Hindlimb muscle (tissue), 1 donor: Measurements from ENCODE around the gene HSPH1. TPM values are rescaled to one million over a fixed set of nuclear protein-coding genes. Genes with fewer than 3 reads are reported as not detected.
"Not testable (repeated sequence)": the region's sequence is repeated elsewhere in the genome, so short reads cannot be mapped to it uniquely, and the experiment has no call there.

Source experiments
- DNase-seq: peaks from one replicate; pipeline ENCODE4 v3.0.0-alpha.2; 2013
- polyA plus RNA-seq: library from polyadenylated mRNA; unstranded; fragments of 120-200 nt; gene quantifications from one replicate; pipeline ENCODE4 v1.2.1, GENCODE V29; 2013; ENCODE audit not compliant: insufficient read length

The HSPH1 gene
- polyA plus RNA-seq, 1 donor: 57.6 TPM

DNA sequence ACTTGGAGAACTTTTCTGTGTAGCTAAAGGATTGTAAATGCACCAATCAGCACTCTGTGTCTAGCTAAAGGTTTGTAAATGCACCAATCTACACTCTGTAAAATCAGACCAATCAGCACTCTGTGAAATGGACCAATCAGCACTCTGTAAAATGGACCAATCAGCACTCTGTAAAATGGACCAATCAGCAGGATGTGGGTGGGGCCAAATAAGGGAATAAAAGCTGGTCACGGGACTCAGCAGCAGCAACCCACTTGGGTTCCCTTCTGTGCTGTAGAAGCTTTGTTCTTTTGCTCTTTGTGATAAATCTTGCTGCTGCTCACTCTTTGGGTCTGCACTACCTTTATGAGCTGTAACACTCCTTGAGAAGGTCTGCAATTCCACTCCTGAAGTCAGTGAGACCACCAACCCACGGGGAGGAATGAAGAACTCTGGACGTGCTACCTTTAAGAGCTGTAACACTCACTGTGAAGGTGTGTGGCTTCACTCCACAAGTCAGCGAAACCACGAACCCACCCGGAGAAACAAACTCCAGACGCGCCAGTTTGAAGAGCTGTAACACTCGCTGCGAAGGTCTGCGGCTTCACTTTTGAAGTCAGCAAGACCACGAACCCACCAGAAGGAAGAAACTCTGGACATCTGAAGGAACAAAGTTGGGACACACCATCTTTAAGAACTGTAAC lies 16.2 kb upstream of the HSPH1 start:
- not testable (repeated sequence) for DNase-seq

DNA sequence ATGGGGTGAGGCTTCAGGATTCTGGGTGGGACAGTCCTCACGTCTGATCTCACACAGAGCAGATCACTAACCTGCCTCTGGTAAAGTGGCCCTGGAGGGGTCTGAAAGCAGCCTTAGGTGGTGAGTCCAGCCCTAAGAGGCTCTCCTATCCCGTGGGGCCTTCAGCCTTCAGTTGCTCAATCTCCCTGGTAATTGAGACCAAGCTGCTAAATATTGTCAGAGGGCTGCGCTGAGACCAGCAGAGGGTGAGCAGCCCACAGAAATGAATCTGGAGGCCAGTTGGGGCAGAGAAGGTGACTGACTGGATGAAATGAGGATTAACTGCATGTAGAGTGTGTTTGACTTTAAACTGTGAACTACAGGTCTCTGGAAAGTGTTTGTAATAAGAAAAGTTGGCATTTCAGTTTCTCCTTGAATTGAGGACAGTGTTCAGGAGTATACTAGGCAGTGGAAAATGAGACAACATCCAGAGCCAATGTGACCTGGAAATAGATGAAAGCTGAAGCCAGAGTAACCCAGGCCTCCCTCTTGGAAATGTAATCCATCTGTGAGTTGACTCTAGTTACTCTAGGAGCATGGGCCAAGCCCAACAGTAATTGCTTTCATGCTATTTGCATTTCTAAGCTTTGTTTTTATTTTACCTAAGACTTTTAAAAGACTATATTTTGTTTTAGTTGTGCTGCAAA lies 14.3 kb upstream of the HSPH1 start:
- DNase-seq: peak; percentile 48

DNA sequence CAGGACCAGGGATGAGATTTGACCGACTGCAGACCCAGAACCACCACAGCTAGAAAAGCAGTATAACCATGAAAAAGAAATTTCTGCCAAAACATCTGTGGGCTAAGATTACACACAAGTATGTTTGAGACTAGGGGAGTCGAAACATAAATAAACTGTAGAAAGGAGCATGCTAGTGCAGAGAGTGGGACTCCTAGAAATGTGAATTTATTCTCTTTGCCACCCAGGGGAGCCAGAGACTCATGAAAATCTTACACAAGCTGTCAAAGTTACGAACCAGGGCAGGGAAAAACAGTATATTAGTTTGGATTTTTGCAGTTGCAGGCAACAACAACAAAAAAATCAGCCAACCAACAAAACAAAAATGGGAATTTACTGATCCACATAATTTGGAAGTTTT lies 12.3 kb upstream of the HSPH1 start:
- peak; percentile 24 for DNase-seq

DNA sequence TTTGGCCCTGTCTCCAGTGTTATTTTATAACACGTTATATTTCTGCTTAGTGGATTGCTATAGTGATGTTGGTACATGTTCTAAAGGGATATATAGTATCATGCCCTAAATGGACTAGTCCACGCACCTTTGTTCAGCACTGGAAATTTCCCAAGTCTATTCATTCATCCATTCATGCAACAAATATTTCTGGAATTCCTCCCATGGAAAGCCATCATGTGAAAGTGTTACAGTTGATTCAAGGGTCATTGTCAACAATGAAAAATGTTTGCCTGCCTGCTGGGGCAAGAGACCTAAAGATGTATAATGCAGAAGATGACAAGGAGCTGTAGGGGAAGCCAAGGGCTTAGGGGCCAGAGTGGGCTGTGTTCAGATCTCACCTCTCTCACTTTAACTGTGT lies 10.8 kb upstream of the HSPH1 start:
- no peak for DNase-seq

DNA sequence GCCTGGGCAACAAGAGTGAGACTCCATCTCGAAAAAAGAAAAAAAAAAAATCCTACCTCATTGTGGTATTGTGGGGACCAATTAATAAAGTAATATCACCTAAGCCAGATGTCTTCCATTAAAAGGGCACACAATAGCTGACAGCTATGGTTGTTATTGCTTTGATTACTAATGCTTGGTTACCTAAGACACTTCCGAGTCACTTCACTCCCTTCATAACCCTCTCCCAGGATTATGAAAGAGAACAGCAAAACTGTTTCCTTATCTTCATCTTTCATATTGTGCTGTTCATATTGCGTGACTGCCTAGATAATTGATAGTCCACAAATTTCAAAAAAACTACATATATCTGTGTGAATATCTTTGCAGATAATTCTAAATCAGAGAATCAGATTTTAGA lies 10.3 kb upstream of the HSPH1 start:
- no peak for DNase-seq

DNA sequence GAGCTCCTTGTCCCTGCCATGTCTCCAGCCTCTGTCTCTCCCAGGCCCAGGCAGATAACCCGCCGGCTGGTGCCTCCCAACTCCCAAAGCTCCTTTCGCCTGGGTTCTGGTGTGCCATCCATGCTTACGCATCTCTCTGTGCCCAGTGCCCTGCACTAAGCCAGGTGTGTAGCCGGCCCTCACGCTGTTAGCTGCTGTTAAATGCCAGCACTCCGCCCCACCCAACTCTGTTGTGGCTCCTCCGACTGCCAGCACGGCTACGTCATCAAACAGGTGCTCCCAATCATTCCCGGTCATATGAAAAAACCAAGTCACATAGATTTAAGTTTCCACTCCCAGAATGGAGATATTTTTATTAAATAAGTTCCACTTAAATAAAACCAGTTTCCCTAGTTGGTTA lies 7.0 kb upstream of the HSPH1 start:
- no peak for DNase-seq

DNA sequence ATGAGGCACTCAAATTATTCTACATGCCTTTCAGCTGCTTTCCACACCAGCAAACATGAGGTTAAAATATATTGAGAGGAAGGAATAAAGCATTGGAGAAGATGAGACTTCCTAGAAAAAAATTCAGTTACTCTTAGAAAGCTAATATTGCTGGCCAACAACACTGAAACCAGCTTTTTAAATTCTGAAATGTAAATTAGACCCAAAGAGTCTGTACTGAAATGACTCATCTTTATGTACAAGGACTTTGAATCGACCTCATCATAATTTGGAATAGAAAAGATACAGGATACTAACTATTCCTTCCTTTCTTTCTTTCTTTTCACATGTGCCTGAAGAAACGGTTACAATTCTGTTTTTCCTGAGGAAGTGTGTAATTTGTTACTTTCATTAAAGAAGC lies 6.5 kb upstream of the HSPH1 start:
- no peak for DNase-seq

DNA sequence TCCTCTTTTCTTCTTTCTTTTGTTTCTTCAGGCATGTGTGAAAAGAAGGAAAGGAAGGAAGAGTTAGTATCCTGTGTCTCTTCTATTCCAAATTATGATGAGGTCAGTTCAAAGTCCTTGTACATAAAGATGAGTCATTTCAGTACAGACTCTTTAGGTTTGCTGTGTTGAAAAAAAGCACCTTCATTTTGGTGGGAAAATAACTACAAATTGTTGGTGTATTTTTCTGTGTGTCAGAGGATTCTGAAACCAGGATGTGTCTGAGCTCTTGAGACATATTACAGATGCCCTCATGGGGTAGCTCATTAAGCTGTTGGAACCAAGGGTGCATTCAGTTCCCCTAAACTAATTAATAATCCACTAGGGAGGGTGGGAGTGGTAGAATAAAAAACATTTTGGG lies 5.8 kb upstream of the HSPH1 start:
- DNase-seq: no peak

DNA sequence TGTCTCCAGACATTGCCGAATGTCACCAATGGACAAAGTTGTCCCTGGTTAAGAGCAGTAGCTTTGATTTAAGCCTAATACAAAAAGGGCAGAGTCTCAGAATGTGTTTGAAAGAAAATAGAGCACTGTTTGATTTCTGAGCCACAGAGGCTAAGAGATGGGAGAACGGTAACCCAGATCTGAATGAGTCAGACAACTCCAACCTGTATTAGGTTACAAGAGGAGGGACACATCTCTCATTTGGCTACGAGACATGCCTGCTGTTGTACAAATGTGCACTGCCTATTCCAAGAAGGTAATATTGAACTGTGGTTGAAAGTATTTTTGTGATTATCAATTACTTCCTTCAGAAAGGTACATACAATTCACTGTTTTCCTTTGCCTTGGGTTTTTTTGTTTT lies 4.9 kb upstream of the HSPH1 start:
- no peak for DNase-seq

DNA sequence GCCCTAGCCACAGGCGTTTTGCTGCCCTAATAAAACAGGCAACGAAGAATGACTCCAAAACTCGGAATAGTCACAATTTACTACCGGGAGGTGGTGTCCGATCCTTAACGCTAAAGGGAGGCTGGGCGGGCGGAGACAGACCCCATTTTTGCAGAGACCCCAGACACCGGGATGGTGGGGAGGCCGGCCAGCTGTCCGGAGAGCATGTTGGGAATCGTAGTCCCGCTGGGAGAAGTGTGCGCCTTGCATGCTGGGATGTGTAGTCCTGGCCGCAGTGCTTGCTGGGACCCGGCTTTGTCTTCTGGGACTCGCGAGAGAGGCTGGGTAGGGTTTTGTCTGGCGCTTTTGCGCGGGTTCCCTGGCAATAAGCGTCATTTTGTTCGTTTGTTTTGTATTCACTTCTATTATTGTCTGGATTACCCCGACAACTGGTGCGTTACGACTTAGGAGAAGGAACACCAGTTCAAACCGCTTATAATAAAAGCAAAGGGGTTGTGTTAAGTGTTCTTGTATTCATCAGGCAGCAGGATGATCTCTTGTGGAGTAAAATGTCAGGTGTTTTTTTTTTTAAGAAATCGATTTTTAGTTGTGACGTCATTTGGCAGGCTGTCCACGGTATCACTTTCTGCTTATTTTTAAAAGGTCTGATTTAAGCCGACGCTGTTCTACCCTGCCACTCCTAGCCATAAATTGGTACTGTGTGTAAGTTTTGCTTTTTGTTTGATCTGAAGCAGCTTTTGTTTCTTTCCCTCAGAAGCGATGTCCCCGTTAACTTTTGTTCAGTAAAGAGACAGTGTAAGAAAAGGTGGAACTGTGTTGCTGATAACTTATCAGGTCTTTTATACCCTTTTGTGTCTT lies 676 bp upstream of the HSPH1 start:
- DNase-seq: peak; percentile 97

DNA sequence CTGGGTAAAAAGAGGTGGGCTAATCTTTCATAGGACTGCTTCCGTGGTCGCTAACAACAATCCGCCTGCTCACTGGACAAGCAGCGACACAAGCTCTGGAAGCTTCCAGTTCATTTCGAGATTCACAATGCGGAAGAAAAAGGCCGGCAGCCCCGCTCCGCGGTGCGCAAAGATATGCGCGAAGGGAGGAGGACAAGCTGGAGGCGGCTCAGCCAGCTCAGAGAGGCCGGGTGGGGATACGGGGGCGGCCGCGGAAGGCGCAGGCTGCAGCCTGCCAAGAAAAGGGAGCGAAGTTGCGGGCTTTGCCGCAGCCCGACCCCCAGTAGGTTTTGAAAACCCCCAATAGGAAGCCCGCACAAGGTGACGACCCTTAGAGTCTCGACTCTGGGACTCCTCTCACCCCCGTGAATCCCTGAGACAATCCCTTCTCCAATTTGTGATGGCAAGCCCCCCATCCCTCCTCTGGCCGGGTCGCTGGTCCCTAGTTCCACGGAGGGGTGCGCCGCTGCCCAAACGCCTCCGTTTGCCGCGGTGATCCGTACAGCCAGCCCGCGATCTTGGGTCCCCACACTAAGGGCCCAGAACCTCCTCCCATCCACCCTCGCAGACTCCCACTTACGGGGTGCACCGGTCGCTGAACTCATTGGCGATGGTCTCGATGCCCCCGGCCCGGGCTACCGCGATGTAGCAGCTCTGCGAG lies 697 bp downstream of the HSPH1 start:
- DNase-seq: peak; percentile 76

DNA sequence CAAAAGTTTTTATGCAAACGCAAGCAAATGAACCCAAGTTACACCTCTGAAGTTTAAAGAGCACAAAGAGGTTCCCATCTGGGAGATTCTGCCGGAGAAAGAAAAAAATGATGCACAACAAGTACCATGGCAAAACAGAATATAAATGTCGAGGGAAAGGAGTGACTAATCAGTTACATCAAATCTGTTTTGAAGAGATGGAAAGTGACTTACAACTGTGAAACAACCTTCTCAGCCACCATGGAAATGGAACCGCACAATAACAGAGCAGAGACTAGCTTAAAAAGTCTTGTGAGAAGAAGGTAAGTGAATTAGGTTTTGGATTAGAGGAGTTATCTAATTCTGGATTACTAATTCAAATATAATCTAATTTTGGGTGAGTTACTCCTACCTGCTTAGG lies 2.4 kb downstream of the HSPH1 start:
- DNase-seq: no peak

DNA sequence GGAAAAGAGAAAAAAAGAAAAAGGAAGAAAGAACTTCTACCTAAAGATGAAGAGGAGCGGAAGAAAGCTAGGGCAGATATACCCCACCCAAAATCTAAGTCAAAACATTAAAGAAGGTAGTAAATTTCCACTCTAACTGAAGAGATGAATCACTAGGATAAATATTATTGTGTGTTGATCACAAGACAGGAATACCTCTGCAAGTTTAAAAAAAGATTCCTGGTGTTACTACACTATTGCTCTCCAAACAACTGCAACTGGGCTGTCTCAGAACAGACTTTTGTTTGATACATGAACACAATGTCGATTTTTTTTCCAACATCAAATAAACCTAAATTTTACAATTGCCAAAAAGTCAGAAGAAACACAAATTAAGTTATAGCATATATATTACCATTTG lies 6.8 kb downstream of the HSPH1 start:
- no peak for DNase-seq

DNA sequence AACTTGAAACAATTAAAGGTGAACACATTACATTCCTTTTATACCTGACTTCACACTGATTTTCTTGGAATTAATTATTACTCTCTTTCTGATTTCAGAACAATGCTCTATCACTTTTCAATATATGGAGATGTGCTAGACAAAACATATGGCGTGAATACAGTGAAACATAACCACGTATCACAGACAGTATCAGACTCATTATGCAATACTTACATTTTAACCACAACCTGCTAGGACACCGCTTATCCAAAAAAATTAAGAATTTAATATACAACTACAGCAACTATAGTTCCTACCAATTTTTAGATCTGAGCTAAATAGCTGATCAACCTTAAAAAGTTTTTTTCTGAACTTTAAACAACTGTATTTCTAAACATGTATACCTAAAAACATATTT lies 9.9 kb downstream of the HSPH1 start:
- DNase-seq: no peak

DNA sequence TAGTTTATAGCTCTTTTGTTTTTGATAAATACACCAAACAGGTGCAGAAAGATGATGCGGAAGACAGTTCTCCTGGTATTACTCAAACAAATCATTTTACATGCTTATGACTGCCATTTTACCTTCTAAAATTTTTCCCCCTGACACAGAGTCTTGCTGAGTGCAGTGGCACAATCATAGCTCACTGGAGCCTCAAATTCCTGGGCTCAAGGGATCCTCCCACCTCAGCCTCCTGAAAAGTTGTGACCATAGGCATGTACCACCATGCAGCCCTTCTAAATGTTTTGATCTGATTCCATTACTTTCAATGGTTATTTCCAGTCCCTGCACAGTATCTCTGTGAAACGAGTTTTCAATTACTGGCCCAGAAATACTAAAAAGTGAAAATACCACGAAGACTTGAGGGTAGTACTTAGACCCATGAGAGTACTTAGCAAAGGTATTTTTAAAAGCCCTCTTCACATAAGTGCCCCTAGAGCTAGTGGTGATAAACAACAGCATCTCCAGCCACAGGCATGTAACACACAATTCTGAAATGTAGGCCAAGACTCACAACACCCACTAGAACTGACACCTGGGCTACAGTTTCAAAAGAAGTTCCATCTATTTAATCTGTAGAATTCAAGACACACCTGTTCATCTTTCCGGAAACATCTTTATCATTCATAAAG lies 11.3 kb downstream of the HSPH1 start:
- no peak for DNase-seq

DNA sequence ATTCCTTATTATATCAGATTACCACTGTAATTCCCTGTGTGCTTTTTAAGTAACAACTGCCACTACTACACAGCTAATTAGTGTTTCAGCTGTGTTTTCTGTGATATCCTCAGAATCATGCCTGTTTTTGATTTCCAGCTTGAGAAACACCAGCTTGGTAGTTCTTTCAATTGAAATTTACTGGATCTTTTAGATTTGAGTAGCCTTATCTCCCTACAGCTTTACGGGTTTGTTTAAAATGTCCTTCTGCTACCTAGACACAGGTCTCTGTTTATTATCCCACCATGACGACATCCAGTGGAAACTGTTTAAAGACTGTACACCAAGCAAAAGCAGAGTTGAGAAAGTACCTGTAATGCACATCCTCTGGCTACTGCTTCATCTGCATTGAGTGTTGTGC lies 12.1 kb downstream of the HSPH1 start:
- no peak for DNase-seq

DNA sequence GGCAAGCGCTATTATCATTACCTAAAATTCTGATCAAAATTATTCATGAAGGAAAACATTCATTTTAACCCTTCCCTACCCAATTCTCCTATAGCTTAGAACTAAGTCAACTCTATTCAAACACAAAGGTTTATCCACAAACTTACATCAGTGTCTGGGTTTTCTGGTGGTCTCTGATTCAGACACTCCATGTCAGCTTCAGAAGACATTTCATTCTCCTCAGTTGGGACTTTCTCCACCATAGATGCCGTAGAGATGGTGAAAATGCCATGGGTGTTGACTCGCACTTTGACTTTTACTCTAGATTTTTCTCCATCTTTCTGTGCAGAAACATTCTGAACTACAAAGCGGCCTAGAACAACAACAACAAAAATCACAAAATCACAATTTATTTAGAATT lies 16.3 kb downstream of the HSPH1 start:
- DNase-seq: no peak

DNA sequence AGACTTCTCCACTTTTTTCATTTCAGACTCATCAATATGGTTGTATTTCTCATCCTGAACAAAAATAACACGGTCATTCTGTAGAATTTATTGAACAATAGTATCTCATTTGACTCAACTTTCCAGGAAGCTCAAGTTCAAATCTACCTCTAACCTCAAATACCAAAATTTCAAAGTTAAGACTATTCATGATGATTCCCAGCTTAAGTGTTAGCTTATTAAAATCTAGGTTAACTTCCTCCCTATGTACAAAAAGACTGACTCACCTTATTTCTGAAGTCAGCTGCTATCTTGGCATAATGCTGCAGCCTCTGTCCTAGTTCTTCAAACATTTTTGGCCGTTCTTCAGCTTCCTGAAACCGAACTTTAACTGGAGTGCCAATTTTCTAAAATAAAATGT lies 23.2 kb downstream of the HSPH1 start:
- no peak for DNase-seq

DNA sequence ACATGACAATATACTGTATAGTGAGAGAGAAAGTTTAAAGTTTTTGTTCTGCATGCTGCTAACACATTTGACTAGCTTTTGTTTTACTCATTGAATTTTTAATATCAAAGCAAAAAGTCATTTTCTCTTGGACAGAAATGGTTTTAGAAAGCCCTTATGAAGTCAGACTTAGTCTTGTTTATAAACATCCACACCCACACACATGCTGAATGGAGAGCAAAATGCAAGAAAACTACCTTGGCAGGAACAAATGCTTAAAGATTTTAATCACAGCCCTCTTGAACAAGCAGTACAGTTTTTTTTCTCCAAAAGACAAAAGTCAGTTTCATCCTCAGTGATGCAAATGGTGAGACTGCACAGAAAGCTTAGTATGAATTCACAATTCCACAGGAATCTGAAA lies 25.0 kb downstream of the HSPH1 start:
- DNase-seq: no peak

DNA sequence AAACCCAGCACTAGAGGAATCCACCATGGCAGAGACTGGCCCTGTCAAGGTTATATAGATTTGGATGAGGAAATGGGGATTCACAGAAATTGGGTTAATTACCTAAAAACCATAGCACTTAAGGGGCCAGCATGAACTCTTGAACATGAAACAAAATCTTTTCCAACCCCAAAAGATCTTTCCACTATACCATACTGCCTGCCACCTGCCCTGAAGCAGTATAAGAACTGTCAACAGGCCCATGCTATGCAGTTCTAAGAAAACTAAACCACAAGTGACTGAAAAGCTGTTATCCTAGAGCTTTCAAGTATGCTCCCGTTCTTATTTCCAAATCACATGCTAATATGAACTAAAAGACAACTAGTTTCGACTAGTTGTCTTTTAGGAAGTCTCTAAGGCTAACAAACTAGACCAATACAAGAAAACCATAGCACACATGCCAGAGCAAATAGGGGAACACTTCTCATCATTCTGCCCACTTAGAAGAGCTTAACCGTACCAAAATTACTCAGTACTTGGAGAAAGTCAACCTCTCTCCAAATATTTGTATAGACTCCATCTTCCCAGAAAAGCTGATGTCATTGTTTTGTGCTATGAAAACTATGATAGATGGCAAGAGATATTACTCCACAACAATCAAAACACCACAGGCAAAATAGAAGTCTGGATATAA lies 27.5 kb downstream of the HSPH1 start:
- DNase-seq: no peak

DNA sequence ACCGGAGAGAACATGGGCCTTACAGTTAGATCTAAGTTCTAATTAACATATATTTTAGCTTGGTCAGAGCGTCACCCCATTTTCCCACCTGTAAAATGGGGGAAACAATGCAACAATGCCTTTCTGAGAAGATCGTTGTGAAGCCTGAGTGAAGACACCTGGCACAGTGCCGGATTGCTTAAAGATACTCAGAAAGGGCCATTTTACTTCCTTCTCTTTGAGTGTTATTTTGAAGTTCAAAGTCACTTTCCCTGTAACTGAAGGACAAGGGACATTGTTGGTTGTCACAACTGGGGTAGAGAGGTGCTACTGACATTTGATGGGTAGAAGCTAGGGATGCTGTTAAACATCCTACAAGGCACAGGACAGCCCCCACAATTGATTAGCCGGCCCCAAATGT lies 28.1 kb downstream of the HSPH1 start:
- no peak for DNase-seq

DNA sequence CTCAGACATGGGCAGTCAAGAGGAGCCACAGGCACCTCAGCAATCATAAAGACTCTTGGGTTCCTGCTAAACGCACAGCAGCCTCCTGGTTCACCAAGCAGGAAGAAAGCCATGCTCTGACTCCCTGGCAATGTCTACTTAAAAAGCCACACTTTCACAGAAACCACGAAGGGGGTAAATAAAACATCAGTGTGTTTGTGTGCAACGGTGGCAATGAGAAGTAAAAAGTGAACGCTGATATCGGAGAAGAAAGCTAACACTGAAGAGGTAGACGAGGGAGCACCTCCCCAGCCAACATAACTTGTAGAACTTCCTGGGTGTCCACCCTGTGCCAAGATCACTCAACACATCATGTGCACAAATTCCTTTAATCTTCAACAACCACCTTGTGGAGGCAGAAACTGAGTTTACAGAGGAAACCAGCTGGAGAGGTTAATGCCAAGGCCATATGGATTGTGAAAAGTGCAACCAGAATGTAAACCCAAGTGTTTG lies 30.2 kb downstream of the HSPH1 start:
- DNase-seq: no peak
